Peyer's patch (tissue), 4 donors: ENCODE results near the gene ITSN1.

Source experiments
- CTCF ChIP-seq, 6 experiments: fragments of 450-650 bp in 4 of 6; fragments of 200-600 bp in 2 of 6; sonication (generic) in 1 of 6; IDR thresholded peaks; one replicate each; pipeline ENCODE4 v1.5.1; 2017 to 2019; ENCODE audit warnings: antibody characterized with exemption in 6 of 6, mild to moderate bottlenecking in 3 of 6, moderate library complexity in 1 of 6
- POLR2A ChIP-seq, 2 donors: fragments of 450-650 bp; IDR thresholded peaks; one replicate each; pipeline ENCODE4 v1.5.1; 2017; ENCODE audit warnings: antibody characterized with exemption in 2 of 2, mild to moderate bottlenecking in 2 of 2, moderate library complexity in 2 of 2

GRCh38 chr21:33698087-33698860 lies 56.0 kb downstream of the ITSN1 start:
- no peak for TF ChIP-seq POLR2A (IDR thresholded peaks at IDR 0.05)
- TF ChIP-seq CTCF (IDR thresholded peaks at IDR 0.05), result no peak
